DMS53 treated with DMSO at 0.1 percent for 48 hours (cell line): ENCODE data around the gene LYVE1.

Experiments
- DNase-seq: peaks from one replicate; lab custom pipeline; 2025; ENCODE audit not compliant: unreplicated experiment; lab: John Stamatoyannopoulos, UW

The LYVE1 gene

DNA sequence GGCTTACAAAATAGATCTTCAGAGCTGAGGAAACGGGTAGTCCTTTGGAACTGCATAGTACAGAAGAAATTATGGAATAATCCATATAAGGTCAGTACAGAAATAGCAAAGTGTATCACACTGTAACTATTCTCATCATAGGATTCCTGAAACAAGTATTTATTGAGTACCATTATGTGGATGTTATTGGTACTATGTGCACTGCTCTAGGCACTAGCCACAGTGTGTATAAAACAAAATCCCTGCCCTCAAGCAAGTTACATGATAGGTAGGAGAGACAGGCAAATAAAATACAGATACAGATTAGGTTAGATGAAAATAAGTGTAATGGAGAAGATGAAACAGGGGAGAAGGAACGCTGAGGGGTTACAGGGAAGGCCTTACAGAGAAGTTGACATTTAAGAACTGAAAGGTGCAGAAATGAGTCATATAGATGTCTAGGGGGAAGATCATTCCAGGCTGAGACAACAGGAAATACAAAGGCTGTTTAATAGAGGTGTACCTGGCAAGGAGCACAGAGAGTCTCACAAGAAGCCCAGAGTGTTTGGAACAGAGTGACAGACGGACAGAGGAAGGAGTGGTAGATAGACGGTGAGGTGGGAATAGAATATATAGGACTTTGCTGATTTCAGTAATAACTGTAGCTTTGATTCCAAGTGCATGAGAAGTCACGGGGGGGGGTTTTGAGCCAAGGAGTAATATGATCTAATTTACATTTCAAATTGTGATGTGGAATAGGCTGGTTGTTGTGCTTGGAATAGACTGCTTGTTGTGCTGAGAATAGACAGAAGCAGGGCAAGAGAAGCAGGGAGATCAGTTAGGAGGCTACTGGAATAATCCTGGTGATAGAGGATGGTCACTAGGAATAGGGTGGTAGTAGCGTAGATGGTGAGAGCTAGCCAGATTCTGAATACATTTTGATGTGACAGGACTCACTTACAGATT, 41.2 kb downstream of the LYVE1 start:
- no peak for DNase-seq

DNA sequence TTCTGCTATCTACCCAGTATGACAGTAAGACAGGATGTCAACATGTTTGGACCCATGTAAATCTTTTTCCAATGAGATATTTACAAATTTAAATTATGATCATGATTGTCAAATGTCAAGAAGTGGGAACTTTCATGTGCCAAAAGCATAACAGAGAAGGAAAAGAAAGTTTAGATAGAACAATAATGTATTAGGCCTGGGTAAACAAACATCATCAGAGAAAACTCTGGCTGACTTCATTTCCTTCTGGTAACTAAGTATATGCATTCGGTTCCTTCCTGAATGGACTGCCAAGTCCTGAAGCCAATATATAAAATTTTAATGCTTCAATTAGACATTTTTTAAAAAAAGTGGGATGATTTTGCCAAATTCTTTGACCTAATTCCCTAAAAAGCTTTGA, 44.0 kb downstream of the LYVE1 start:
- no peak for DNase-seq

GRCh38 chr11:10522921-10523320, 45.5 kb downstream of the LYVE1 start:
- DNase-seq = no peak

GRCh38 chr11:10522276-10522675, 46.2 kb downstream of the LYVE1 start:
- no peak for DNase-seq

GRCh38 chr11:10520562-10520961, 47.9 kb downstream of the LYVE1 start:
- DNase-seq = no peak

DNA sequence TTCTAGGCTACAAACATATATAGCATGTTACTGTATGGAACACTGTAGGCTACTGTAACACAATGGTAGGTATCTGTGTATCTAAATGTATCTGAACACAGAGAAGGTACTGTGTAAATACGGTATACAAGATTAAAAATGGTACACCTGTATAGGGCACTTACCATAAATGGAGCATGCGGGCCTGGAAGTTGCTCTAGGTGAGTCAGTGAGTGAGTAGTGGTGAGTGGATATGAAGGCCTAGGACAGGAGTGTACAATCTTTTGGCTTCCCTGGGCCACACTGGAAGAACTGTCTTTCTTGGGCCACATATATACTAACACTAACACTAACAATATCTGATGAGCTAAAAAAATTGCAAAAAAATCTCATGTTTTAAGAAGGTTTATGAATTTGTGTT, 48.8 kb downstream of the LYVE1 start:
- DNase-seq = no peak

DNA sequence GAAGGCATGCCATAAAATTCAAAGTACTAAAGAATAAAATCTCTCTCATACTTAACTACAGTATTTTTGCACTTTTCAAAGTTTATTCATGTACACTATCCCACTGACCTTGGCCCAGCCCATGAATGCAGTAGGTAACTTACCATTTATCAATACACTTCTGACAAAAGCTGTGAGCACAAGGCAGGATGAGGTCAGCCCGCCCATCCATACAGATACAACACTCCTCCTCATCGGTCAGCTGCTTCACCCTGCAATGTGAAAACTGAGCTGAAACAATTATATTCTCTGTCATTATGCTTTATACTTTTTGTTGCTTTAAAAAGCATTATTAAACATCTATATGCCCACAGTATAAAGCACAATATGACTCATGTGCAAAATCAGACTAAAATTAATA, 49.6 kb downstream of the LYVE1 start:
- DNase-seq = no peak

DNA sequence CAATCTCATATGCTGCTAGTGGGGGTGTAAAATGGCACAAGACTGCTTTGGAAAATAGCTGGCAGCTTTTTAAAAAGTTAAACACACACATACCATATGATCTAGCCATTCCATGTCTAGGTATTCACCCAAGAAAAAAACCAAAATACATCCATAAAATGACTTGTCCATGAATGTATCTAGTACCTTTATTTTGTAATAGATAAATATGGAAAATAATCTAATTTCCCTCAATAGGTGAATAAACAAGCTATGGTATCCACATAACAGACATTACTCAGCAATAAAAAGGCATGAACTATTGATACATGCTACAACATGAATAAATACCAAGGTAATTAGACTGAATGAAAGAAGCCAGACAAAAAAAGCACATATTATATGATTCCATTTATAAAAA, 50.3 kb downstream of the LYVE1 start:
- no peak for DNase-seq

DNA sequence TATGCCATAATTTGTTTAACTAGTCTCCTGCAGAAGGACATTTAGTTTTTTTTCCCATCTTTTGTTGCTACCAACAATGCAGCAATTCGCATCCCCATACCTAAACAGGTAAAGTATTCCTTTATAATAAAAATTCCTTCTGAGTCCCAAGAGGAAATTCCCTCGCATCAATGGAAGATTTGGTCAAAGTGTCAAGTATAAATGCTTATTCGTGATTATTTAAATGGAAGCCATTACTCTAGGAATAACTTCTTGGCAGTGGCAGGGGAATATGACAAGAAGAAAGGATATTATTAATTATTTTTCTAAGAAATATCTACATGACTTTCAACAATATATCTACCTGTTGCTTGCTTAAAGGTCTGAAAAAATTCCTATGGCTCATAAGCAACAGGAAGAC, 53.0 kb downstream of the LYVE1 start:
- no peak for DNase-seq

GRCh38 chr11:10514709-10515108, 53.8 kb downstream of the LYVE1 start:
- DNase-seq = no peak

- peak; percentile 18 for DNase-seq
These were observed 54.3 kb downstream of the LYVE1 start for GRCh38 chr11:10514202-10514601.

- DNase-seq = no peak
These were observed 57.3 kb downstream of the LYVE1 start for GRCh38 chr11:10511181-10511621.
